Endothelial cell of hepatic sinusoid (primary cell): ENCODE data around the gene POMGNT1.

Source experiments
- in situ Hi-C: cut with HindIII; loops from 2 replicates; pipeline ENCODE4 v1.10.0; 2017; ENCODE audit warnings: low sequenced_read_pairs

Gene POMGNT1

GRCh38 chr1:46211051-46211450, 12.8 kb upstream of the POMGNT1 start:
- in situ Hi-C loops: loop anchor here (5.0 kb wide), 1 partner anchor 51 kb away; no protein-coding TSS in a partner anchor

GRCh38 chr1:46210561-46210960, 12.3 kb upstream of the POMGNT1 start:
- in situ Hi-C loops: loop anchor here (5.0 kb wide), 1 partner anchor 52 kb away; no protein-coding TSS in a partner anchor

GRCh38 chr1:46206399-46206798, 8.2 kb upstream of the POMGNT1 start:
- in situ Hi-C loops: no loop called here

GRCh38 chr1:46205791-46206190, 7.6 kb upstream of the POMGNT1 start:
- in situ Hi-C loops: no loop called here

- in situ Hi-C loops: no loop called here
Measured at GRCh38 chr1:46205141-46205540, 6.9 kb upstream of the POMGNT1 start.

GRCh38 chr1:46204406-46204742, 6.1 kb upstream of the POMGNT1 start:
- in situ Hi-C loops: no loop called here

- in situ Hi-C loops: no loop called here
Measured at GRCh38 chr1:46203738-46204405, 5.6 kb upstream of the POMGNT1 start.

- in situ Hi-C loops: no loop called here
Measured at GRCh38 chr1:46199233-46199749, 1.1 kb upstream of the POMGNT1 start.

- in situ Hi-C loops: no loop called here
Measured at GRCh38 chr1:46197560-46197963, 672 bp downstream of the POMGNT1 start.

GRCh38 chr1:46196609-46197008, 1.6 kb downstream of the POMGNT1 start:
- in situ Hi-C loops: no loop called here

- in situ Hi-C loops: no loop called here
Measured at GRCh38 chr1:46194641-46195193, 3.5 kb downstream of the POMGNT1 start.

GRCh38 chr1:46193984-46194570, 4.2 kb downstream of the POMGNT1 start:
- in situ Hi-C loops: no loop called here

GRCh38 chr1:46193285-46193684, 4.9 kb downstream of the POMGNT1 start:
- in situ Hi-C loops: no loop called here

- in situ Hi-C loops: no loop called here
Measured at GRCh38 chr1:46192171-46192570, 6.1 kb downstream of the POMGNT1 start.

GRCh38 chr1:46191033-46191701, 7.1 kb downstream of the POMGNT1 start:
- in situ Hi-C loops: no loop called here

GRCh38 chr1:46190539-46190938, 7.7 kb downstream of the POMGNT1 start:
- in situ Hi-C loops: no loop called here

- in situ Hi-C loops: no loop called here
Measured at GRCh38 chr1:46188295-46189030, 9.8 kb downstream of the POMGNT1 start.

GRCh38 chr1:46187106-46187869, 10.9 kb downstream of the POMGNT1 start:
- in situ Hi-C loops: no loop called here

- in situ Hi-C loops: no loop called here
Measured at GRCh38 chr1:46186076-46186475, 12.2 kb downstream of the POMGNT1 start.
